Stimulated activated CD8-positive, alpha-beta memory T cell treated with anti-CD3 and anti-CD28 coated beads, Interleukin-7, amount 100 ng/mL, for 48 hours (primary cell): ENCODE data around the gene TEX38.
"Not testable (repeated sequence)": the region's sequence is repeated elsewhere in the genome, so short reads cannot be mapped to it uniquely, and the experiment has no call there.

Experiments
- DNase-seq, 2 donors: peaks; one replicate each; pipeline ENCODE4 v3.0.0-alpha.2; 2020; ENCODE audit warnings: low read depth in 1 of 2; ENCODE audit errors: extremely low read depth in 1 of 2

Gene TEX38

DNA sequence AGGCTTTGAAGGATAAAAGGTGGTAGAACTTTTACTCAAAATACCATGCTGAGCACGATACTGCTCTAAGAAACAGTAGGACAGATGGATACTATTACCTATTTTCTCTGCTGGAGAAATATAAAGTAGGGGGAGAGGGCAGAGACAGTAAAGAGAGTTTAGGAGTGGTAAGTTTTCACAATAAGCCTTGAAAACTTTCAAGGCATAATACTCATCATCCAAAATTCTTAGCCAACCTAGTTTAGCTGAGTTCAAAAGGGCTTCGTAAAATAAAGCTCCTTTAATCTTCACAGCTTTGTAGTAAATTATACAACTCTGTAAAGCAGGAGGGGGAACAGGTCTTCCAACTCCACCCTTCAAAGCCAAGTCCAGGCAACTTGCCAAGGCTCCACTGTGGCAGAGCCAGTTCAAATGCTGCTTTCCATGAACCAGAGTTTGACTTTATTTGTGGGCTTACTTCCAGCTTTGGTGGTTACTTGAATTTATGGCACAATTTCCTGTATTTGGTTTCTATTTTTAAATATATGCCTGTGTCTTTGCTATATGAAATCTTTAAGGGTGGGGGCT is 15.5 kb downstream of the TEX38 start:
- no peak for DNase-seq

DNA sequence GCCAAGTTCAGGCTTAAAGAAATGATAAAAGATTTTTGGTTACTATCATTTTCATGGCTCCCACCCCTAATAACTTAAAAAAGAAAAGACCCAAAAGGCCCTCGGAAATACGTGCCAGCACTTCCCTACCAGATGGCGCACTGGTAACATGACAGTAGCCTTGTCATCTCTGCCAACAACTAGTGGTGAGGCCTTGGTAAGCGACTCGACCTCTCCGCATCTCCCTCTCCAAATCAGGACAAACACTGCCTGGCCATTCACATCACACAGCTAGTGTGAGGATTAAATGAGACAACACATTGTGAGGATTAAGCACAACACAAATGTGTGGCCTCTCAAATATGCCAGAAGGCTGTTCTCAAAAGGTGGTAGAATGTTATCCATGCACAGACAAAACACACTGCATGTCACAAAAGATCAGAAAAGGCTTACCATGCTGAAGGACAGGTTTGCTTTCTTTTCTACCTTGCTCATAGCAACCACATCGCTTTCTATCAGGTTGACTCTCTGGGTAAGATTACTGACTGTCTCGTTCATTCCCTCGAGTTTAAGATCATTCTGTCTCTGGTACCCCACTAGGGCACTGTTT is 16.4 kb downstream of the TEX38 start:
- no peak for DNase-seq

DNA sequence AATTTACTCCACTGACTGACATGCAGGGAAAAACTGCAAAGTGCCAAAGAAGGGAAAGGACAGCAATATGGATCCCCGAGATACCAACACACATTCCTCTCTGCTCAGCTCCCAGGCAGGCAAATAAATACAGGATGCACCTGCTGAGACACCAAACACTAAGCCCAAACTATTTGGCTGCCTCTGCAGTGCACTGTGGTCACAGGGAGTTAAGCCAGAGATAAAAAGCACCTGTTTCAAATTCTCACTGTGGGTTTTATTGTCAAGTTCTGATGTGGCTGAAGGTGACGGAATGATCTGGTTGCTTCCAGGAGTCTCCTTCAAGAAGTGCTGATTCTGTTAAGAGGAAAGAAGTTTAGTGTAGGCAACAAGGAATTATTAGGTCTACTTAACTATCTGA is 17.7 kb downstream of the TEX38 start:
- DNase-seq, result no peak

DNA sequence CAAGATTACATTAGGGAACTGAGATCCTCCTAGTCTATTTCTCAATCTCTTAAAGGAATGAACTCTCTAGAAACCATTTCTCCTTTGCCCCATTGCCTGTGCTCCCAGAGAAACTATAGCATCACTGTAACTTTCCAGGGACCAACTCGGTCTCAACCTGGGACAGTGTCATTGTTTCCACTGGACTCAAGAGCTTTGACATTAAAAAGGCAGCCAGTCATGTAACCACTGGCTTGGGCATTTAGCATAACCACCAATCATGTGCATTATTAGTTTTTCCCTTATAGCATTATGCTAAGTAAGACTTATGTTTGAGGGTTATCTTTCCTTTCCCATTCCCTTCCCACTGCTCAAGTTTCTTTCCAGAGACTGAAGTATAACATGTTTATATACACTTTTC is 18.2 kb downstream of the TEX38 start:
- no peak for DNase-seq

DNA sequence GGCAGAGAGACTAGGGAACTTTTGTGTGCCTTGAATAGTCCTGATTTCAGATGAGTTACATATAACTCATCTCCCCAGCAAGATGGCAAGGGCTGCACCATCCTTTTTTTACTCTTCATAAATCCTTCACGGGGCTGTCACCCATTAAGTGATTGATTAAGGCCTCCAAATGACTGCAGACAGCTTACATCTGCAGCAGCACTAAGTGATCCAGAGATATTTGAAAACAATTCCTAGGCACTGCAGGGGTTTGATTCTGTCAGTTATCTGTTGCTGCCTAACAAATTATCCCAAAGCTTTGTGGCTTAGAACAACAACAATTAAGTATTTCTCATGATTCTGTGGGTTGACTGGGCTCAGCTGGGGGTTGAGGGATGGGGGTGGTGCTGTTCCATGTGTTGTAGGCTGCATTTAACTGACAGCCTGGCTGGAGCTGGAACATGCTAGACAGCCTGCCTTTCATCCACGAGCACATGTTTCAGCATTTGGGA is 19.3 kb downstream of the TEX38 start:
- DNase-seq, result no peak

DNA sequence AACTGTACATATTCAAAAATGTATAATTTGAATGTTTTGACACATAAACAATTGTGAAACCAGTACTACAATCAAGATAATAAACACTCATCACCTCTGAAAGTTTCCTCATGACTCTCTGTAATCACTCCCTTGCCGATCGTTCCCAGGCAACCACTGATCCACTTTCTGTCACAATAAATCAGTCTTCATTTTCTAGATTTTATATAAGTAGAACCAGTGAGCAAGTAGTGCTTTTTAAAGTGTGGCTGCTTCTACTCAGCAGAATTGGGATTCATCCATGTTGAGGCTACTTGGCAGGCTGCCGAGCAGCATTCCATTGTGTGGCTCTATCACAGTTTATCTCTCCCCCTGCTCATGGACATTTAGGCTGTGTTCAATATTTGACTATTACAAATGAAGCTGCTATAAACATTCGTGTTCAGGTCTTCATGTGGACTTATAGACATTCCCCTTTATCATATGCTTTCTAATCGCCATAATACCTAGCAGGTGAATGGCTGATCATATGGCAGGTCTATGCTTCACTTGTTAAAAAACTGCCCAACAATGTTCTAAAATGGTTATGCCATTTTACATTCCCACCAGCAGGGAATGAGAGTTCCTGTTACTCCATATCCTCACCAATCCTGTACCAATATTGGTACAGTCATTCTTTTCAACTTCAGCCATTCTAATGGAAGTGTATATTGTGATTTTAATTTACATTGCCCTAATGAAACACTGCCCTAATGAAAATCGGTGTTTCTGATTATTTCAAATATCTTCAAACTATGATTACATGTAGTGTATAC is 20.5 kb downstream of the TEX38 start:
- DNase-seq, result no peak

DNA sequence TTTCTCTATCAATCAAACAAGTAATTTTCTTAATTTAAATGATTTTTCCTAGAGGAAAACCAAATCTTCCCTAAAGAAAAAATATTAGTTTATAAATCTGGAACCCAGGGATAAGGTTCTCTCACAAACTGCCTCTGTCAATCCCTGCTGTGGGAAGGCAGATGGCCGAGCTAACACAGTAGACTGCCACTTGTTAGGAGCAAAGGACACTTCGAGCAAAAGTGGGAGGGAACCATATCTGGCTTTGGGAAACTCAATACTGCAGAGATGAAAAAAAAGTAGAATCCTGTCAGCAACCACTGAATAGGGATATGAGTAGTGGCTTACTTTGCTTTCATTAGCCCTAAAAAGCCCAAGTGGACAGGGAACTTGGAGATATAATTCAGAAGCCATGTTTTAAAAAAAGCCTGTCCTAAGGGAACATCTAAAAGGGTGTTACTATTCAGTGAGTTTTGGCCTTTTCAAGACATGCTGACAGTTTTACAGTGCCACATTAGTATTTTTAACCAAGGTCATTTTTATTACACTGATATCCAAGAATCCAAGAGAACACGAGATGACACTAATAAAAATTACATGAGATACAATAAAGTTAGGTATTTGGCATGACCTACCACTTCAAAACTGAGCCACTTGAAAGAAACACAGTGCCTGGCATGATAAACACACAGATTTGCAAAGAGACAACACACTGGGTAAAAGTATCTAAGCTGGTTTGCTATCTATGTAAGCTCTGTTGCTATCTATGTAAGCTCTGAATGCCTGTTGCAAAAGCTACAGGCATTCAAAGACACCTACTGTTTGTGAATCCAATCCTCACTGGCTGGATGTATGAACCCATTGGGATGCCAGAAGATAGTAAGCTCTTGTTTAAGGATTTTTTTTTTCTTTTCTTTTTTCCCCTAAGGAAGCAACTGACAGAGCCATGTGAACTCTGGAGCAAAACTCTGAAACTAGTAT is 21.4 kb downstream of the TEX38 start:
- no peak for DNase-seq

DNA sequence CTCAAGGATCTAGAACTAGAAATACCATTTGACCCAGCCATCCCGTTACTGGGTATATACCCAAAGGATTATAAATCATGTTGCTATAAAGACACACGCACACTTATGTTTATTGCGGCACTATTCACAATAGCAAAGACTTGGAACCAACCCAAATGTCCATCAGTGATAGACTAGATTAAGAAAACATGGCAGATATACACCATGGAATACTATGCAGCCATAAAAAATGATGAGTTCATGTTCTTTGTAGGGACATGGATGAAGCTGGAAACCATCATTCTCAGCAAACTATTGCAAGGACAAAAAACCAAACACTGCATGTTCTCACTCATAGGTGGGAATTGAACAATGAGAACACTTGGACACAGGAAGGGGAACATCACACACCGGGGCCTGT is 23.0 kb downstream of the TEX38 start:
- DNase-seq, result not testable (repeated sequence)

DNA sequence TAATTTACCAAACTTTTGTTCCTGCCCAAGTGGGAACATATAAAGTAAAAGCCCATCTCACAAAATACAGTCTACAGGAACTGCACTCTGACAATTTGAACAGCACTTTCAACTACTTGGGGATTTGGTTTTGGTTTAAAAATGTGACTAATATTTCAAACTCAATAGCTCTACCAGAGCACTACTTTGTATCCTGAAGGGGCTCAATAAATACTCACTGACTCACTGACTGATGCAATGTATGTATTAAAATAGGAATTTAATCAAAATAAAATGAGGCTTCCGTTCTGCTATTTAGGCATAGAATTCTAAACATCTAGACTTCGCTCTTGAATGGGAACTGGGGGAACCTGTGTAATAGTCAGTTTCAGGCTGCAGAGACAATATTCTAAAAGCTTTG is 25.4 kb downstream of the TEX38 start:
- no peak for DNase-seq

DNA sequence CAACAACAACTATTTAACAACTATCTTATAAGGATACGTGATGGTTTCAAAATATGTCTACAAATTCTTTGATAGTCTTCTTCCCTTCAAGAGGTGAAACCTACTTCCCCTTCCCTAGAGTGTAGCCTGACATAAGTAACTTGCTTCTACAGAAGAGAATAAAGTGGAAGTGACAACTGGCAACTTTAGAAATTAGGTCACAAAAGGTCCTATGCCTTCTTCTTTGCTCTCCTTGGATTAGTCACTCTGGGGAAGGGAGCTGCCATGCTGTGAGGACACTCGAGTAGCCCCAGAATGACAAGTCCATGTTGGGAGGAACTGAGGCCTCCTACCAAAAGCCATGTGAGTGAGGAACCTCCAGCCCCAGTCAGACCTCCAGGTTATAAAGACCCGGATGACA is 28.0 kb downstream of the TEX38 start:
- DNase-seq, result no peak

DNA sequence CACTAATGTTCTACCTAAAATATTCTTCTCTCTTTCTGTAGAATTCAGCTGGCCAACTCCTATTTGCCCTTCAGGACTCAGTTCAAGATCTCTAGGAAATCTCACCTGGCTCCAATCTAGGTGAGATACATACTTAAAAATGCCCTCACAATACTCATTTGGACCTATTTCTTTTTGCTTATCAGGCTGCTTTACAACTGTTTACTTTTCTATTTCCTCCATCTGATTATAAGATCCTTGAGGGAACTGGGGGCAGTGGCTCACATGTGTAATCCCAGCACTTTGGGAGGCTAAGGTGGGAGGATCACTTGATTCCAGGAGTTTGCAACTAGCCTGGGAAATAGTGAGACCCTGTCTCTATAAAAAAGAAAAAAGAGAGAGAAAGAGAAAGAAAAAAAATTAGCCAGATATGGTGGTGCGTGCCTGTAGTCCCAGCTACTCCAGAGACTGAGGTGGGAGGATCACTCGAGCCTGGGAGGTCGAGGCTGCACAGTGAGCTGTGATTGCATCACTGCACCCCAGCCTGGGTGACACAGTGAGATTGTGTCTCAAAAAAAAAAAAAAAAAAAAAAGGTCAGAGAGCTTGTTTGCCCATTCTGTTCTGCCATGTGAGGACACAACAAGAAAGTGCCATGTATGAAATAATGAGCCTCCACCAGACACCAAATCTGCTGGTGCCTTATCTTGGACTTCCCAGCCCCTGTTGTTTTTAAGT is 32.4 kb downstream of the TEX38 start:
- no peak for DNase-seq

DNA sequence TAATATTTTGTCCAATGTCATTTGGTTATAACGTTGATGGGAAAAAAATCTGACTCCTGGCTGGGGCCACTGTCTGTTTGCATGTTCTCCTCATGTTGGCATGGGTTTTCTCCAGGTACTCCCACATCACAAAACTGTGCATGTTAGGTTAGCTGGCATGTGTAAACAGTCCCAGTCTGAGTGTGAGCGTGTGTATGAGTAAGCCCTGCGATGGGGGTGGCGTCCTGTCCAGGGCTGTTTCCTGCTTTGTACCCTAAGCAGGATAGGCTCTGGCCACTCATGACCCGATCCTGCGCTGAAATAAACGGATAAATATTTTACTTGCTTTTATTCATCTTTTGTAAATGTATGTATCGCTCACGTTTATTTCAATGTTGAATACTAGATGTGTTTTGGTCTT is 33.8 kb downstream of the TEX38 start:
- DNase-seq, result no peak

DNA sequence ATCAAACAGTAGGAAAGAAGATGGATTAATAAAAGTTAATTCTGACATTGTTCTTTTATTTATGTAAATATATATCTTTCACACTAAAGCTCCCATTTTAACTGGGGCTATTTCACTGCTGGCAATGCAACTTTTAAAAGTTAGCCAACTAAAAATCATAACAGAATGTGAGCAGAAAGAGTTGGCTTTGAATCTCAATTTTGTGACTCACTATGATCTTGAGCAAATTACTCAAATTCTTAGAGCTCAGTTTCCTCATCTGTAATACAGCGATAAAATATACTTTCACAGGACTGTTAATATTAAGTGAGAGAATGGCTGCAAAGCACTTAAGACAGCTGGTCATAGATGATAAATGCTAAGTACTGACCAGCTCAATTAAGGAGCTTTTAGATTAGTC is 36.5 kb downstream of the TEX38 start:
- no peak for DNase-seq

DNA sequence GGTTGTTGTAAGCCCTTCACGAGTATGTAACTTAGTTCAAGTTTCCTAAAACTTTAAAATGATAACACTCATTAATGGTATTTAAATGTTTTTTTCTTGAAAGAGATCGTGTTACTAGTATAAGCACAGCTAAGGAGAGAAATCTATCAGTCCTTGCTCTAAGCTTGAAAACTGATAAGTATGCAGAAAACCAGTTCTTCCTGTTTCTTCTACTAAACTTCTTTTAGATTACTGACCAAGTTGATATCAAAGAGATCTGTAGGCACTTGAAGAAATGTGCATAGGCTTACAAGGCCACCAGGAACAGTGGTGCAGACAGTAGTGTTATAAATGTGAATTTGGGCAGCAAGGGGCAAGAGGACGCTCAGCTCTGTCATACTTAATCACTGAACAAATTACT is 43.3 kb downstream of the TEX38 start:
- no peak for DNase-seq

DNA sequence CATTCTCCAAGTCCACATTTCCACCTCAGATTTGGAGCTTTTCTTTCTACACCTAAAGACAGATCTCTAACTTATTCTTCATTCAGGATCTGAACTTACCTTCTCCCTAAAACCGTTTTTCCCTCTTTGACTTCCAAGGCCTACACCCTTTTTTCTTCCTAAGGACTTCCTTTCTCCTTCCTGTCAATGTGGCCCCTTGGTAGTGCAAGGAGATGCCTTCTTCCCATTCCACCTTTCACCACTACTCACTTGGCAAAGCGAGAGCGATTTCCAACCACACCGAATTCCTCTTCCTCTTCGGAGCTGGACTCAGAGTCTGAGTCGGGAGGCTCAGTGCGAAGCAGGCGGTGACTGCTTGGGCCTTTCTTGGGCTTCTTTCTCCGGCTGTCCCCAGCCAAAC is 46.0 kb downstream of the TEX38 start:
- DNase-seq, result no peak

DNA sequence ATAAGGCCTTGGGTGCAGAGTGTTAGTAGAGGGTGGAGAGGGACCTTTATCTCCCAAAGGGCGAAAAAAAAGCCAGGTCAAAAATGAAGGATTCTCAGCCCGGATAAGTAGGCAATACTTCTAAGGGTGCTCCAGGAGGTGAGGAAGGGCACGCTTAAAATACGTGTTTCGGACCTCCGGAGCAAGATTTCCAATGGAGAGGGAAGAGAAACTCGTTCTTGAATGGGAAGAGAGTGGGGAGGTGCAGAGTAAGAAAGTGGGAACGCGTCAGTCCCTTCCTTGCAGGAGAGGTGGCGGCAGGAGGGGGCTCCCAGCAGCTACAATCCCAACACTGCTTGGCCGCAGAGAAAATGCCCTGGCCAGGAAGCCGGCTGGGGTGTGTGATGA is 46.7 kb downstream of the TEX38 start:
- no peak for DNase-seq

DNA sequence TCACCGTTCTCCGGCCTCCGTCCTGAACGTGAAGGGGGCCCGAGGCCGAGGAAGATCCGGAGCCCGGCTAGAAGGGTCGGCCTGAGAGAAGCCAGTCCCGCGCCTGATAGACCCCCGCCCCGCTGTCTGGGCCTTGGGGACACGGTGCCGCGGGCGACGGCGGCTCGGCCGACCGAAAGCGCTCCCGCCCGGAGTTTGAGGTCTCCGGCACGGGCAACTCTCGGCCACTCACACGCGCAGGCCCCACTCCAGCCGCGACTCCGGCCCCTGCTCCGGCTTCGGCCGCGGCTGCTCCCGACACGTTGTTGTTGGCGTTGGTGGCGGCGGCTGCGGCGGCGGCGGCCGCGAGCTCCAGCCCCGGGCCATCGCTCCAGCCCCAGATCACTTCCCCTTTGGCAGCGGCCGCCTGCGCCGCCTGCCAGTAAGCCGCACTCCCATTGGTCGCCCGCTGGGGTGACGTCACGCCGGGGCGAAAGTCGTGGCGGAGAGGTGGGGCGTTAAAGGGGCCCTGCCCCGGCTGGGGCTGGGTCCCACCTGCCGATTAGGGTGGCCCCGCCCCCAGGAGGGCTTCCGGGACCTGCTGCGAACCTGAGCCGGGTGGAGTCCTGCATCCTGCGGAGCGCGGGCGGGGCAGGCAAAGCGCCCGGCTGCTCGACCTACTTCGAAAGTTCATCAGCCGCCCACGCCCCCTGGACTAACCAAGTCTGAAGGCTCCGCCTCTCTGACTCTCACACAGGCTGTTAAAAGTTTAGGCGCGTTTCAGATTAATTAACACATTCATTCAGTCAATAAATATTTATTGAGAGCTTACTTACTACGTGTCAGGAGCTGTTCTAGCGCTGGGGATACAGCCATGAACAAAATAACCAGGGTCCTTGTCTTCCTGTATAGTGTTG is 47.3 kb downstream of the TEX38 start, which contains the start of gene EFCAB14:
TSS of gene EFCAB14 (minus strand) at position 388 of the 896 bp plus-strand sequence. CDS start 1,027 bp downstream, outside the sequence.
- peak; percentile 98 to 99 for DNase-seq

DNA sequence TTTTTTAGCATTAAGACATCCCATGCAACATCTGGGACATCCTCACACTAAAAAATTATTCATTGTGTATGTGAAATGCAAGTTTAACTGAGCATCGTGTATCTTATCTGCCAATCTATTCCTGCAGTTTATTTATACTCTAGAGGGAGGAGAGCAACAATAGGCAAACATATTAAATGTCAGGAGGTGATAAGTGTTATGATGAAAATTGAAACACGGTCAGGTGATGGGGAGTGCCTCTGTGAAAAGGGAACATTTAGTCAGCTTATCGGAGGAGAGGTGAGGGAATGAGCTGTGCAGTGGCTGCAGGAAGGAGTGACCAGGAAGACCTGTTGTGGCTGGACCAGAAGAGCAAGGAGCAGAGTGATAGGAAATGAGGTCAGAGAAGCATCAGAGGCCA is 48.0 kb downstream of the TEX38 start:
- no peak for DNase-seq

DNA sequence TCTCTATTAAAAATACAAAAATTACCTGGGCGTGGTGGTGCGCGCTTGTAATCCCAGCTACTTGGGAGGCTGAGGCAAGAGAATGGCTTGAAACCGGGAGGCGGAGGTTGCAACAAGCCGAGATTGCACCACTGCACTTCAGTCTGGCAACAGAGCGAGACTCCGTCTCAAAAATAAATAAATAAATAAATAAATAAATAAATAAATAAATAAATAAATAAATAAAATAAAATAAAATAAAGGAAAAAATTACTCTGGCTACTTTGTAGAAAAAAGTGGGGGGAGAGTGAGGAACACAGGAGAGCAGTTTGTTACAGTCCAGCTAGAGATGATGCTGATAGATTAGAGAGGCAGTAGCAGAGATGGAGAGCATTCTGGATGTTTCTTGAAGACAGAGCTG is 48.7 kb downstream of the TEX38 start:
- not testable (repeated sequence) for DNase-seq
